Epithelial cell of esophagus (primary cell): ENCODE results near the gene OR2T35.

Source experiments
- DNase-seq: peaks from one replicate; pipeline ENCODE4 v3.0.0; 2010; ENCODE audit warnings: low read depth
- H3K4me3 ChIP-seq: 2 replicates; pipeline ENCODE4 v1.5.1; 2011; ENCODE audit warnings: mild to moderate bottlenecking, low read length, control low read depth
- TF ChIP-seq, protein P1 (sequence below): IDR thresholded peaks from 2 replicates; pipeline ENCODE4 v1.5.1; 2011; ENCODE audit warnings: low read depth, mild to moderate bottlenecking, low read length, control low read depth, inconsistent platforms; ENCODE audit not compliant: insufficient read depth; ENCODE audit errors: missing control alignments

Gene OR2T35

GRCh38 chr1:248599396-248599795, 45.7 kb downstream of the OR2T35 start:
- TF ChIP-seq, protein P1, sequence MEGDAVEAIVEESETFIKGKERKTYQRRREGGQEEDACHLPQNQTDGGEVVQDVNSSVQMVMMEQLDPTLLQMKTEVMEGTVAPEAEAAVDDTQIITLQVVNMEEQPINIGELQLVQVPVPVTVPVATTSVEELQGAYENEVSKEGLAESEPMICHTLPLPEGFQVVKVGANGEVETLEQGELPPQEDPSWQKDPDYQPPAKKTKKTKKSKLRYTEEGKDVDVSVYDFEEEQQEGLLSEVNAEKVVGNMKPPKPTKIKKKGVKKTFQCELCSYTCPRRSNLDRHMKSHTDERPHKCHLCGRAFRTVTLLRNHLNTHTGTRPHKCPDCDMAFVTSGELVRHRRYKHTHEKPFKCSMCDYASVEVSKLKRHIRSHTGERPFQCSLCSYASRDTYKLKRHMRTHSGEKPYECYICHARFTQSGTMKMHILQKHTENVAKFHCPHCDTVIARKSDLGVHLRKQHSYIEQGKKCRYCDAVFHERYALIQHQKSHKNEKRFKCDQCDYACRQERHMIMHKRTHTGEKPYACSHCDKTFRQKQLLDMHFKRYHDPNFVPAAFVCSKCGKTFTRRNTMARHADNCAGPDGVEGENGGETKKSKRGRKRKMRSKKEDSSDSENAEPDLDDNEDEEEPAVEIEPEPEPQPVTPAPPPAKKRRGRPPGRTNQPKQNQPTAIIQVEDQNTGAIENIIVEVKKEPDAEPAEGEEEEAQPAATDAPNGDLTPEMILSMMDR: no peak
- no peak overlapping the region for H3K4me3 ChIP-seq
- DNase-seq: no peak

DNA sequence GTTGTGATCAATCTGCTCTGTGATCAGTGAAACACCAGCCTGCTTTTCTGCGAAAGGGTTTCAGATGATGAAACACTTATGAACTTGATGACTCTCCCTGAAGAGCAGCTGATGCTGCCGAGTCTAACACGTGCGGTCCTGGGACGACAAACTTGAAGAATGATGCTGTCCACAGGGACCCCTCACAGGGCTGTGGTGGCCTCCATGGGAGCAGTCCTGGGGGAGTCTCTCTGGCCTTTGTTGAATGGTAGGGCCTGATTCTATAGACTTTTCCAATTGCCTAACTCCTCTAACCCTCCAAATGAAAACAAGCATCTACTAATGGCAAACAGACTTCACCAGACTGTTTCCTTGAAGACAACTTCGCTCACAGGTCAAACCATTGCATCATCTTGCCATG, 47.5 kb downstream of the OR2T35 start, which contains the start of gene OR2T10:
Gene OR2T10, minus strand, starts transcription at position 112 of the 400 bp plus-strand sequence. CDS start 3,932 bp downstream, outside the sequence.
- H3K4me3 ChIP-seq: no peak within 1 kb of the TSS
- TF ChIP-seq, protein P1: no peak

GRCh38 chr1:248596615-248597014, 48.5 kb downstream of the OR2T35 start:
- H3K4me3 ChIP-seq: no peak overlapping the region
- TF ChIP-seq, protein P1: no peak
- no peak for DNase-seq

More for the DNA sequence above, 47.5 kb downstream of the OR2T35 start, which contains the start of gene OR2T10:
- DNase-seq: no peak

- TF ChIP-seq, protein P1: no peak
- DNase-seq: no peak
These were observed 51.9 kb downstream of the OR2T35 start for GRCh38 chr1:248593226-248593625.

DNA sequence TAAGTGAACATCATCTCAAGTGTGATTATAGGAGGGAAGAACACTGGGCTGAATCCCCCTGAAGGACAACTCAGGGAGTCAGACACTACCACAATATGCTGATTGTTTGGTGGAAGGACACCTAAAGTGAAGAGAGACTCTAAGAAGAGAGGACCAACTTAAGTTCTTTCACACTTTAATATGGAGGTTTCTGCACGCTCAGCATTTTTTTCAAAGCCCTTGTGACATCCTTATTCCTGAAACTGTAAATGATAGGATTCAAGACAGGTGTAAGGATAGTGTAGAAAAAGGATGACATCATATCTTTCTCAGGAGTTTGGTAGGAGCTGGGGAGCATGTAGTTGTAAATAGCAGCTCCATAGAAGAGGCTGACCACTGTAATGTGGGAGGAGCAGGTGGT, 52.4 kb downstream of the OR2T35 start:
- H3K4me3 ChIP-seq: no peak overlapping the region
- no peak for DNase-seq
- TF ChIP-seq, protein P1: no peak

More at GRCh38 chr1:248593226-248593625, 51.9 kb downstream of the OR2T35 start:
- no peak overlapping the region for H3K4me3 ChIP-seq

DNA sequence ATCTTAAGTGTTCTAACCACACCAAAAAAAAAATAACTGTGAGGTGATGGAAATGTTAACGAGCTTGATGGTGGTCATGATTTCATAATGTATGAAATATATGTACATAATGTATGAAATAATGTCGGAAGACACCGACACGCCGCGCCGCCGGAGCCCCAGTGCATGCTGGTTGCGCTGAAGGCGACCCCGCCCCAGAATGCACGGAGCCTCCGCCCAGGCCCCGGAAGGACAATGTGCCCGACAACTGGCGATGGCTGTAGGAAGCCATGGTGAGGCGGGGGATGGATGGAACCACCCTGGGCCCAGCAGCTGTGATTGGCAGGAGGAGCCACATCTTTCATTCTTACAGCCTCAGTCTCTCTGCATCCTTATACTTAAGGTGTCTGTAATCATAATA, 55.0 kb downstream of the OR2T35 start:
- no peak for DNase-seq
- TF ChIP-seq, protein P1: no peak
- no peak overlapping the region for H3K4me3 ChIP-seq

DNA sequence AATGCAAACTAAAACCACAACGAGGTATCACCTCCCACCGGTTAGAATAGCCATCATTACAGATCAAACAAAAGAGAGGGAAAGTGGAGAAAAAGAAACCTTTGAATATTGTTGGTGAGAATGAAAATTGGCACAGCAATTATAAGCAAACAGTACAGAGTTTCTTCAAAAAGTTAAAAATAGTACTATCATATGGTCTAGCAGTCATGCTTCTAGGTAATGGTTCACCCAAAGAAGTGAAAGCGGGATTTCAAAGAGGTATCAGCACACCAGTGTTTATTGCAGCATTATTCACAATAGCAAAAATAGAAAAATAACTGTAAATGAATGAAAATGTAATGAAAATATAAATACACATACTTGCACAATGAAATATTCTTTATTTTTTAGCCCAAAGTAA, 55.7 kb downstream of the OR2T35 start:
- DNase-seq: no peak
- no peak overlapping the region for H3K4me3 ChIP-seq
- TF ChIP-seq, protein P1: no peak
